HepG2 (cell line): ENCODE measurements around the gene CPNE4. TPM values are rescaled to one million over a fixed set of nuclear protein-coding genes. Genes with fewer than 3 reads are reported as not detected.

Experiments
- ATAC-seq: fragments of 200-7000 bp; cut with Tn5 transposase; 3 replicates; pipeline ENCODE4 v1.9.1; 2020; ENCODE audit warnings: mild to moderate bottlenecking, moderate library complexity
- BruUV-seq: library from RNA; stranded (reverse); fragments of 400-500 nt; replicated peaks from 2 replicates; lab custom pipeline; 2021; lab: Mats Ljungman, UMichigan
- CTCF ChIA-PET: fragments of 300-600 bp; formaldehyde crosslinking; extraction: SDS; loops from one replicate; lab custom pipeline; 2021; ENCODE audit warnings: low total read pairs, inconsistent platforms, low intra/inter-chr PET ratio; lab: Yijun Ruan, JAX
- POLR2A ChIA-PET: fragments of 350-600 bp; sonication (Branson Sonifier 250); formaldehyde crosslinking; loops from one replicate; lab custom pipeline; 2020; ENCODE audit warnings: antibody characterized with exemption, inconsistent platforms; lab: Yijun Ruan, JAX
- DNase-seq: peaks from one replicate; pipeline ENCODE4 v3.0.0-alpha.2; 2015; ENCODE audit warnings: low spot score
- FAIRE-seq: peaks from 3 replicates; lab custom pipeline; 2011; peaks lifted over from hg19 to GRCh38; lab: Jason Lieb, UNC
- H2AFZ ChIP-seq: one replicate; pipeline ENCODE4 v1.6.1; 2011; ENCODE audit warnings: low read length, inconsistent platforms
- H3K27ac ChIP-seq: fragments of 300-600 bp; 3 replicates; pipeline ENCODE4 v1.8.0; 2011; ENCODE audit warnings: mixed run types, mild to moderate bottlenecking, mixed read lengths, low read length, inconsistent platforms; ENCODE audit not compliant: insufficient read depth; ENCODE audit errors: extremely low read length
- H3K27me3 ChIP-seq, 2 experiments: fragments of 200-600 bp in 1 of 2; 2 replicates in 1 of 2; 3 replicates in 1 of 2; pipeline versions ENCODE4 v1.6.0 to v1.8.0; 2011; ENCODE audit warnings: low read length in 2 of 2, mild to moderate bottlenecking in 2 of 2, moderate library complexity in 2 of 2, inconsistent platforms in 1 of 2; ENCODE audit not compliant: insufficient read depth in 2 of 2, control insufficient read depth in 1 of 2
- H3K36me3 ChIP-seq, 2 experiments: fragments of 200-600 bp in 1 of 2; replicated peaks in 1 of 2; 2 replicates in 1 of 2; 3 replicates in 1 of 2; pipeline versions ENCODE4 v1.5.1 to v1.8.0; 2011; ENCODE audit warnings: low read length in 2 of 2, inconsistent platforms in 1 of 2; ENCODE audit not compliant: insufficient read depth in 2 of 2, control insufficient read depth in 1 of 2
- H3K4me1 ChIP-seq: 2 replicates; pipeline ENCODE4 v1.5.1; 2012; ENCODE audit warnings: low read length, inconsistent platforms; ENCODE audit not compliant: insufficient read depth
- H3K4me2 ChIP-seq: 2 replicates; pipeline ENCODE4 v1.6.0; 2011; ENCODE audit warnings: low read depth, low read length, inconsistent platforms
- H3K4me3 ChIP-seq, 3 experiments: fragments of 200-600 bp in 1 of 3; sonication (generic), shearing (Covaris generic) in 1 of 3; replicated peaks in 1 of 3; 2 replicates each; pipeline ENCODE4 v1.5.1; 2011 to 2016; ENCODE audit warnings: low read length in 3 of 3, inconsistent platforms in 2 of 3, low read depth in 2 of 3, mild to moderate bottlenecking in 2 of 3, control low read depth in 1 of 3, mixed read lengths in 1 of 3; ENCODE audit not compliant: insufficient read depth in 1 of 3
- H3K79me2 ChIP-seq: one replicate; pipeline ENCODE4 v1.6.1; 2011; ENCODE audit warnings: low read length, inconsistent platforms; ENCODE audit not compliant: insufficient read depth
- H3K9ac ChIP-seq: 2 replicates; pipeline ENCODE4 v1.6.0; 2011; ENCODE audit warnings: mild to moderate bottlenecking, low read depth, low read length, inconsistent platforms; ENCODE audit not compliant: insufficient read depth
- H3K9me3 ChIP-seq: 2 replicates; pipeline ENCODE4 v1.5.1; 2012; ENCODE audit warnings: mild to moderate bottlenecking, low read length
- H4K20me1 ChIP-seq: 2 replicates; pipeline ENCODE4 v1.6.0; 2011; ENCODE audit warnings: inconsistent platforms, mild to moderate bottlenecking, low read length, moderate library complexity; ENCODE audit not compliant: insufficient read depth
- AKAP8 ChIP-seq: sonication (generic); formaldehyde crosslinking; IDR thresholded peaks from 2 replicates; pipeline ENCODE4 v1.5.1; 2020; ENCODE audit warnings: mild to moderate bottlenecking, missing genetic modification reagents
- ATRX ChIP-seq: sonication (generic); formaldehyde crosslinking; IDR thresholded peaks from 2 replicates; pipeline ENCODE4 v1.4.0; 2020; ENCODE audit warnings: missing genetic modification reagents, borderline replicate concordance
- BCLAF1 ChIP-seq: fragments of 450-650 bp; IDR thresholded peaks from 2 replicates; pipeline ENCODE4 v1.6.1; 2017; ENCODE audit warnings: mild to moderate bottlenecking
- ESRRA ChIP-seq: sonication (generic); formaldehyde crosslinking; IDR thresholded peaks from 2 replicates; pipeline ENCODE4 v1.5.1; 2020; ENCODE audit warnings: mild to moderate bottlenecking, low read depth, missing genetic modification reagents
- GLI4 ChIP-seq: sonication (generic); formaldehyde crosslinking; IDR thresholded peaks from 2 replicates; pipeline ENCODE4 v1.5.1; 2020; ENCODE audit warnings: missing genetic modification reagents, mild to moderate bottlenecking, moderate library complexity, borderline replicate concordance
- HNRNPLL ChIP-seq: fragments of 200-400 bp; formaldehyde crosslinking; IDR thresholded peaks from 2 replicates; pipeline ENCODE4 v1.6.1; 2017; ENCODE audit warnings: mild to moderate bottlenecking, low read depth, low read length; ENCODE audit not compliant: poor library complexity, severe bottlenecking
- KLF16 ChIP-seq, 2 experiments: sonication (generic) in 1 of 2; formaldehyde crosslinking in 1 of 2; IDR thresholded peaks; 2 replicates each; pipeline versions ENCODE4 v1.6.1 to v1.8.0; 2016 to 2023; ENCODE audit warnings: missing genetic modification reagents in 2 of 2, missing compliant biosample characterization in 1 of 2
- NR1H2 ChIP-seq: sonication (generic); formaldehyde crosslinking; IDR thresholded peaks from 2 replicates; pipeline ENCODE4 v1.8.1; 2022; ENCODE audit warnings: low read depth, missing genetic modification reagents, borderline replicate concordance
- THYN1 ChIP-seq: sonication (generic); formaldehyde crosslinking; IDR thresholded peaks from 2 replicates; pipeline ENCODE4 v1.8.1; 2023; ENCODE audit warnings: low read depth, mild to moderate bottlenecking, moderate library complexity, missing genetic modification reagents, borderline replicate concordance
- ZNF33B ChIP-seq: sonication (generic); formaldehyde crosslinking; IDR thresholded peaks from 2 replicates; pipeline ENCODE4 v1.5.1; 2020; ENCODE audit warnings: mild to moderate bottlenecking, missing genetic modification reagents
- ZNF460 ChIP-seq: sonication (generic); formaldehyde crosslinking; IDR thresholded peaks from 2 replicates; pipeline ENCODE4 v1.5.1; 2020; ENCODE audit warnings: missing genetic modification reagents, mild to moderate bottlenecking, borderline replicate concordance
- ZSCAN22 ChIP-seq: sonication (generic); formaldehyde crosslinking; IDR thresholded peaks from 2 replicates; pipeline ENCODE4 v1.4.0; 2020; ENCODE audit warnings: mild to moderate bottlenecking, missing genetic modification reagents
- WGBS: methylation state at CpG from one replicate; pipeline ENCODE4 v1.1.6; 2017; ENCODE audit warnings: low lambda C conversion rate; 5-methylcytosine and 5-hydroxymethylcytosine counted together
- in situ Hi-C: cut with HindIII; loops from 2 replicates; pipeline ENCODE4 v1.10.0; 2017; ENCODE audit warnings: low pct_unique_long_range_greater_than_20kb; ENCODE audit not compliant: extremely low pct_ligation_motif_present
- intact Hi-C: fragments of 100-400 bp; cut with micrococcal nuclease; formaldehyde crosslinking; loops from one replicate; pipeline ENCODE4 v1.10.0; 2022; ENCODE audit not compliant: unreplicated experiment
- polyA plus RNA-seq, 8 experiments: library from polyadenylated mRNA; depleted of rRNA in 3 of 8; stranded (reverse) in 7 of 8; unstranded in 1 of 8; fragments of >200 nt; fragmentation: Illumina TruSeq in 4 of 8; extraction: Trizol in 4 of 8; gene quantifications; 2 replicates each; pipeline versions ENCODE4 v1.2.1 to v1.2.3, GENCODE V29; 2011 to 2016; ENCODE audit warnings: low read depth in 4 of 8, missing spikeins in 1 of 8, mixed read lengths in 1 of 8; ENCODE audit not compliant: insufficient read depth in 1 of 8
- total RNA-seq, 5 experiments: library from RNA; depleted of rRNA; stranded (reverse); fragments of >200 nt; fragmentation: Illumina TruSeq; extraction: Trizol; gene quantifications; 2 replicates each; pipeline ENCODE4 v1.2.3, GENCODE V29; 2016; ENCODE audit warnings: low read depth in 1 of 5
- TF ChIP-seq, protein P1 (sequence below): IDR thresholded peaks from 2 replicates; pipeline ENCODE4 v1.6.1; 2016; ENCODE audit warnings: missing genetic modification reagents, missing compliant biosample characterization

The CPNE4 gene
- total and polyA plus RNA-seq, 2 of the 13 experiments (the other 11 are each of a cell fraction or from before 2014, with no cell fraction given), result not detected

DNA sequence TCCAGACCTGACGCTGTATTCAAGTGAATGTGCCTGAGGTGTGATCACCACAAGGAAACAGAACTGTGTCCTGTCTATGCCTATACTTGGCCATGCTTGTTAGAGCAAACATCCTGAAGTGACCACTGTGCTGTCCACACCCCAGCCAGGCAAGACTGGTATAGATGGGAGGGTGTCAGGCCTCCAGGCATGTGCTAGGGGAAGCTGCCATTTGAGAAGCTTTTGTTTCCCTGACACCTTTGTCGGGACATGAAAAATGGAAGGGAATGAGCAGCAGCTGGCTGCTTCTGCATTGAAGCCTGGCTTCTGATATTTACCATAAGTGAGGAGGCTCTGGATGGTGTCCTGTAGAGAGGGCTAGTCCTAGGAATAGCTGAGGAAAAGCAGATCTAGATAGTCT, 106.2 kb downstream of the CPNE4 start (continued):
- TF ChIP-seq AKAP8 (CRISPR knock-in tag), result no peak

GRCh38 chr3:131925571-131925970, 109.2 kb downstream of the CPNE4 start:
- POLR2A ChIA-PET, result no interaction called here
- Histone ChIP-seq H3K27ac (no peak overlapping the region), H4K20me1 (no peaks in the 10 kb centered on the region), H3K4me1 (no peaks in the 10 kb centered on the region), H3K79me2 (no peaks in the 10 kb centered on the region), H3K36me3 (no peaks in the 10 kb centered on the region), H3K27me3 (no peaks in the 10 kb centered on the region), H3K9me3 (no peaks in the 10 kb centered on the region), H3K4me3 (no peak overlapping the region), H2AFZ (no peak overlapping the region), H3K4me2 (no peak overlapping the region), H3K9ac (no peak overlapping the region)
- no TSS peak for BruUV-seq
- DNase-seq, result no peak
- intact Hi-C loops, result no loop called here
- in situ Hi-C loops, result no loop called here
- TF ChIP-seq, protein P1, sequence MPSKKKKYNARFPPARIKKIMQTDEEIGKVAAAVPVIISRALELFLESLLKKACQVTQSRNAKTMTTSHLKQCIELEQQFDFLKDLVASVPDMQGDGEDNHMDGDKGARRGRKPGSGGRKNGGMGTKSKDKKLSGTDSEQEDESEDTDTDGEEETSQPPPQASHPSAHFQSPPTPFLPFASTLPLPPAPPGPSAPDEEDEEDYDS (CRISPR knock-in tag), result no peak
- TF ChIP-seq BCLAF1 (no peak), ZNF460 (no peak), KLF16 (CRISPR knock-in tag; IDR thresholded peaks at IDR 0.05) (no peak), HNRNPLL (no peak), ATRX (CRISPR knock-in tag) (no peak), ESRRA (no peak), ZSCAN22 (CRISPR knock-in tag) (no peak), NR1H2 (no peak), ZNF33B (CRISPR knock-in tag) (no peak), THYN1 (CRISPR knock-in tag) (no peak), GLI4 (CRISPR knock-in tag) (no peak)
- ATAC-seq, result no peak
- FAIRE-seq, result no peak
- WGBS, result 0% methylated on average over 1 of the region's 1 CpG
- CTCF ChIA-PET, result no interaction called here
